Measurements from ENCODE around the gene OR5H14.
"Not testable (repeated sequence)": the region's sequence is repeated elsewhere in the genome, so short reads cannot be mapped to it uniquely, and the experiment has no call there.

OR5H14 gene

DNA sequence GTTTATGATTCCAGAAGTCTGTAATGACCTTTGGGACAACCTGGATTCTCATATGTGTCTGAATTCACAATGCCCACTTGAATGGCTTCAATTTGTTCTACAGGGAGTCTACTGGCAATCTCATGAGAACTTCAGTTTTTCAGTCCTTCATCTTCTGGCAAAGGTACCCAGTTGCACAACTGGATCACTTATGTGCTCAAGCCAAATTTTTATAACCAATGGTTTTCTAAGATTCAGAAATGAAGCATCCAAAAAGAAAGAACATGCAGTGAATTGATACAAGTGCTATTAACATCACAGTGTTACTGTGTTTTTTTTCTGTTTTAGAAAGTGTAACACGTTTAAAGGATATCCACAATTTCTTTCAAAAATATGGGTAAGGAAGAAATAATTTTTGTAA is at the start of gene OR5H14:
OR5H14 (plus strand) TSS at position 301 of the 400 bp plus-strand sequence. CDS start 1,907 bp downstream, outside the sequence.
- DNase-seq (ENCODE audit: low read depth): no peak

DNA sequence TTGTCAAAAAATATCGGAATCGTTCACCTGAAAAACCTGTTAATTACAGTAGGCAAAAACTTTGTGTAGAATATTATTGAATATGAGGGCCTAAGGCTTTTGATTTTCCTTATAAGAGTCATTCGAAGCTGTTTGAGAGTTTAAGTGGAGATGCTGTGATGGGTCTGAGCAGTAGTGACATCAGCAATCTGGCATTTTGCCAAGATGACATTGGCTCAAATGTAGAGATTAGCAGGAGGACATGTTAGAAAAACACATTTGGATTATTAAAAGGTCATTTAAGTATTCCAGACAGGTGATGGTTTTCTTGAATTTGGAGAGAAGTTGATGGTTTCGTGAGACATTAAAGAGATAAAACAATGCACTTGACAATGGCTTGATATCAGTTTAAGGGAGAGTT is 47.4 kb upstream of the OR5H14 start:
- DNase-seq (ENCODE audit: low read depth): no peak

- DNase-seq (ENCODE audit: low read depth): no peak
These were observed 39.1 kb upstream of the OR5H14 start for GRCh38 chr3:98108162-98108561.

DNA sequence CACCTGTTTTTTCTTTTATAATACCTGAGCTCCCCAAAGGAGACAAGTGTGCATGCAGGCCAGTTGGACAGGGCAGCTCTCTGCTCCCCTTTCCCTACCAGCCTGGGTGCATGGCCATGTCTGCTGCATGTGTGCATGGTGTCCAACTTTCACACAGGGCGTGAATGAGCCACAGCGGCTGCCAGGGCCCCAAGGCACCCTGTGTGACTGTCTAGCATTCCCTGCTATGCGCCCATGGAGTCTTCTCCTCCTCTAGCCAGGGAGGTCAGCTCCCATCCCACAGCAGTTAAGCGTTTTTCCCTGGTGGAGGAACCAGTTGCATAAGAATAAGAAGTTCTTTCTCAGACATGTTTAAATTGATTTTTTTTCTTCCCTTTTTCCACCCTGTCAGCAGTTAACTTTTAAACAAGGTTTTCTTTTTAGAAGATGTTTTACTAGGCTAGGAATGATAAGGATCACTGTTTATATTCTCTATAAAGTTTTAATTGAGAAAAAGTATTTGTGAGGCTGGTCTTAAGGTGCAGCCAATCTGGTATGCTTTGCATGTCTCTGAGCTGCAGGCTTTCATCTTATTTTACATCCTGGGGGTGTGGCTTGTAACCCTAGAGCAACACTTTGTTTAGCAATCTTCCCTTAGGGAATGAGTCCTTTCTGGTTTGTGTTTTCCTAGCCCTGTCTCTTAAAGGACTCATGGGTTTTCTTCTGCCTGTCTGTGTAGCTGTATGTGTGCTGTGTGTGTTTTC is 37.3 kb upstream of the OR5H14 start:
- DNase-seq (ENCODE audit: low read depth): no peak

DNA sequence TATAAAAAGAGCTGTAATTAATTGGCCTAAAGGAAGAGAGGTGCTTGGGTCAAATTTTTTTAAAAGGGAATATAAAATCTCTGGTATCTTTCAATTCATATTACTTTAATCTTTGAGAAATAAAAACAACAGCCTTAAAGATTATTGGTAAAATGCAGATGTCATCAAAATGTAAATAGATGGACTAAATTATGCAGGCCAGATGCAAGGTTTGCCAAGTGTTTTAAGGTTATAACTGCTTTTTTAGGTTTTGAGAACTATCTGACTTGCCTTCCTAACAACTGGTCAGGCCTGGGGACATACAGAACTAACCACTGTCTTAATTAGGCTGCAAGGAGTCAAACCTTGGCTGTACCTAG is 36.8 kb upstream of the OR5H14 start:
- no peak for DNase-seq (ENCODE audit: low read depth)

- no peak for DNase-seq (ENCODE audit: low read depth)
These were observed 33.0 kb upstream of the OR5H14 start for GRCh38 chr3:98114264-98114663.

DNA sequence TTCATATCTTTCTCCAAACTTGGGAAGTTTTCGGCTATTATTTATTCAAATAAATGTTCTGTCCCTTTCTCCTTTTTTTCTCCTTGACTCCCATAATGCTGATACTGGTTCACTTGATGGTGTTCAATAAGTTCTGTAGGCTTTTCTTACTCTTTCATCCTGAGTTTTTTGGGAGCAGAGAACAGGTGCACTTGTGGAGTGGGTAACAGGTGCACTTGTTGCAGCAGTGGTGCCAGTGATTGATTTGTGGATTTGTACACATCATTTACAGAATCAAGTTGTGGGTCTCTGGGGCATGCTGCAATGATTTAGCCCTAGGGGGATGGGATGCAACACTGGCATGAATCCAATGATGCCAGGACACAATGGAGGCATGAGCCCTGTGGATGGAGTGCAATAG is 31.6 kb upstream of the OR5H14 start:
- no peak for DNase-seq (ENCODE audit: low read depth)

DNA sequence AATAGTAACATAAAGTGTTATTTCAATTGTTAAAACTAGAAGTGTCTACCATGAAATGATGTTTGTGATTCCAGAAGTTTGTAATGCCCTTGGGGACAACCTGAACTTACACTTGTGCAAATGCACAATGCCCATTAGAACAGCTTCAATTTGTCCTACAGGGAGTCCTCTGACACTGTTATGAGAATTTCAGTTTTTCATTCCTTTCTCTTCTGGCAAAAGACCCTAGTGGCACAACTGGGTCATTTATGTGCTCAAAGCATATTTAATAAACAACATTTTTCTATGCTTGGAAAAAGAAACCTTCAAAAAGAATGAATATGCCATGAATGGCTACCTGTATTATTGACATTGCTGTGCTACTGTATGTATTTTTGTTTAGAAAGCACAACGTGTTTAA is 16.9 kb upstream of the OR5H14 start, which contains the start of gene OR5H1:
OR5H1 (plus strand) TSS at position 301 of the 400 bp plus-strand sequence. CDS start 1,977 bp downstream, outside the sequence.
- no peak for DNase-seq (ENCODE audit: low read depth)

GRCh38 chr3:98136631-98137030 is 10.6 kb upstream of the OR5H14 start:
- DNase-seq (ENCODE audit: low read depth): no peak

GRCh38 chr3:98137826-98138557 is 9.3 kb upstream of the OR5H14 start:
- DNase-seq (ENCODE audit: low read depth): not testable (repeated sequence)

GRCh38 chr3:98140531-98140930 is 6.7 kb upstream of the OR5H14 start:
- DNase-seq (ENCODE audit: low read depth): no peak

- DNase-seq (ENCODE audit: low read depth): no peak
These were observed 1.5 kb downstream of the OR5H14 start for GRCh38 chr3:98148751-98149150.

- DNase-seq (ENCODE audit: low read depth): not testable (repeated sequence)
These were observed 2.2 kb downstream of the OR5H14 start for GRCh38 chr3:98149456-98149855.

DNA sequence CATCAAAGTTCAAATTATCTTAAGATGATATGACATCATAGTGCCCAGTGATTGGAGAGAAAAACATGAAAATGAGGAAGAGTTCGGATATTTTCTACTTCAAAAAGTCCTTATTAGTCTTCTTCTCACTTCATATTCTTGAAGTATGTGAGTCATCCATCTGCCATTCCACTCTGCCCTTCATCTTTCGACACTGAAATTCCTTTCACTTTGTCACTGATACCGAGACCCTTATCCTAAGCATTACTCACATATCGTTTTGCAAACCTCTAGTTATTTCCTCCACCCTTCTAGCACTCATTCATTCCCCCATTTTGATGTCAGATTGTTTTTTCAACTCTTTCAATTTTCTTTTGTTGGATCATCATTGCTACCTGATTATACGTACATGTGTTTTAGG is 4.0 kb downstream of the OR5H14 start:
- no peak for DNase-seq (ENCODE audit: low read depth)

DNA sequence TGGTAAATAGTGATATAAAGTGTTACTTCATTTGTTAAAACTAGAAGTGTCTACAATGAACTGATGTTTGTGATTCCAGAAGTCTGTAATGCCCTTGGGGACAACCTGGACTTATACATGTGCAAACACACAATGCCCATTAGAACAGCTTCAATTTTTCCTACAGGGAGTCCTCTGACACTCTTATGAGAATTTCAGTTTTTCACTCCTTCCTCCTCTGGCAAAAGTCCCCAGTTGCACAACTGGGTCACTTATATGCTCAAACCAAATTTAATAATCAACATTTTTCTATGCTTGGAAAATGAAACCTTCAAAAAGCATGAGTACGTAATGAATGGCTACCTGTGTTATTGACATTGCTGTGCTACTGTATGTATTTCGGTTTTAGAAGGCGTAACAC is 19.1 kb downstream of the OR5H14 start, which contains the start of gene OR5H15:
OR5H15 (plus strand) TSS at position 301 of the 400 bp plus-strand sequence. CDS start 2,004 bp downstream, outside the sequence.
- DNase-seq (ENCODE audit: low read depth): no peak

- DNase-seq (ENCODE audit: low read depth): no peak
These were observed 23.8 kb downstream of the OR5H14 start for GRCh38 chr3:98171071-98171470.

DNA sequence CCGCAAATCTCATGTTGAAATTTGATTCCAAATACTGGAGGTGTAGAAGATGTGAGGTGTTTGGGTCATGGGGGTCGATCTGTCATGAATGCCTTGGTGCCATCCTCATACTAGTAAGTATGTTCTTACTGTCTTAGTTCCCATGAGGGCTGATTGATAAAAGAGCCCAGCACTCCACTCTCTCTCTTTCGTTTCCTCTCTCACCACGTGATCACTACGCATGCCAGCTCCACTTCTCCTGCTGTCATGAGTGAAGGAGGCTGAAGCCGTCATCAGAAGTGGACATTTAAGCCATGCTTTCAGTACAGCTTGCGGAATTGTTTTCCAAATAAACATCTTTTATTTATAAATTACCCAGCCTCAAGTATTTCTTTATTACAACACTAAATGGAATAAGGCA is 25.3 kb downstream of the OR5H14 start:
- no peak for DNase-seq (ENCODE audit: low read depth)

DNA sequence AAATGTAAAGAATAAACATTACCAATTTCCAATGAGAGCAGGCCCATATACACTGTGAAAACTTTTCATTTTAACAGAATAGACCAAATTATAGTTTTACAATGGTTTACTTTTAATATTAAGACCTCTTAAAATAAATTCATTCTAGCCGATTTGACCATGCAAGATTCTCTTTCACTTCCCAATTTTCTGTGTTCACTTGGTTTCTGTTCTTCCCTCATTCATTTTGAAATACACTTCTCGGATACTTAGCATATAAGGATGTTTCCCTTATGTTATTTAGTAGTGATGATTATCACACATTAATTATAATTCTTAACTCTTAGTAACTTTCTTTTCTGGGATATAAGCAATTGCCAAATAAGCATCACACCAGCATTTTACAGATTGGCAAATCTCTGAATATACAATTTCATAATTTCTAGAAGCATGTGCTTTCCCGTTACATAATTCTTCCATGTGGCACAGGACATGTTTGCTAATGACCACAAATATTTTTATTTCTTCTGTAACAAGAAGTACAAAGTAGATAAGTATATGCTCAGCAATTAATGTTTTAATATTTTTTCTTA is 33.1 kb downstream of the OR5H14 start:
- DNase-seq (ENCODE audit: low read depth): no peak

DNA sequence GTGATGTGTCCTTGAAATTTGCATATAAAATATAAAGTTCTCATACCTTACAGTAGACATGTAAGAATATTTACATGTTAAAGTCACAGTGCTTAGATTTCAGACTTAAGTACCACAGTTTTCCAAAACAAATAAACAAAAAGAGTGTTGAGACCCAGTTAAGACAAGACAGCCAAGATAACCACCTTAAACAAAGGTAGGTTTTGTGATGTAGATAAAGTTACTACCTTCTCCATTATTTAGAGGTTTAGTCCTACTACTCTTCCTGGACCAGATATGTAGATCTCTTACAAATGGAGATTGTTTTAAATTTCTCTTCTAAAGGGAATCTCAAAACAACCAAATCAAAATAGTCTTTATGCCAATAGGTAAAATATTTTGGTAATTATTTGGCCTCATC is 34.9 kb downstream of the OR5H14 start:
- DNase-seq (ENCODE audit: low read depth): no peak

GRCh38 chr3:98185180-98185579 is 37.9 kb downstream of the OR5H14 start:
- DNase-seq (ENCODE audit: low read depth): no peak

DNA sequence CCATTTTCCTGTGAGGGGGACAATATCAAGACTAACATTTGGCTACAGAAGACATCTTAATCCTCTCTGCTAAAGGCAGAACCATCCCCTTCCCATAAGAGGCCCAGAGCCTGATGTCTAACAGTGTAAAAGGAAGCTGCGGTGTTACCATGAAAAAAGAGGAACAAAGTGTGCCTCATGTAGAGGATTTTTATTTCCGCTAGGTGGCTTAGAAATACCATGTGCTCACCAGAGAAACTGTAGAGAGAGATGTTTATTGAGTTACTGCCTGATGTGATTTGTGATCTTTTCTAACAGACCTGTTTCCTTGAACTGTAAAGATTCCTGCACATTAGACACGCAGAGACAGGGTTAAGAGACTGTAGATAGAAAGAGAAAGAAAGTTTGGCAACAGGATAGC is 41.3 kb downstream of the OR5H14 start:
- no peak for DNase-seq (ENCODE audit: low read depth)

DNA sequence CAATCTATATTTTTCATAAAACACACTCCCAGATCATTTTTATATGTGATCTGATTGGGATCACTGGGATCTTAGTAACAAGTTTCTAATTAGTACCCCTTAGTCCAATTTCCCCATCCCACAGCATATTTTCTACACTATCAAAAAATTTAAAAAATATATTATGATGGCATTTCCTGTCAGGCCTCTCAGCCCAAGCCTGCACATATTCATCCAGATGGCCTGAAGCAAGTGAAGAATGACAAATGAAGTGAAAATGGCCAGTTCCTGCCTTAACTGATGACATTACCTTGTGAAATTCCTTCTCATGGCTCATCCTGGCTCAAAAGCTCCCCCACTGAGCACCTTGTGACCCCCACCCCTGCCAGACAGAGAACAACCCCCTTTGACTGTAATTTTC is 43.6 kb downstream of the OR5H14 start:
- DNase-seq (ENCODE audit: low read depth): not testable (repeated sequence)

- DNase-seq (ENCODE audit: low read depth): not testable (repeated sequence)
These were observed 49.0 kb downstream of the OR5H14 start for GRCh38 chr3:98196293-98196692.

Data from activated T-cell treated with anti-CD3 and anti-CD28 coated beads for 1 hour (primary cell).